SK-N-SH (cell line): Measurements from ENCODE around the gene ZNF814. TPM values are rescaled to one million over a fixed set of nuclear protein-coding genes. Genes with fewer than 3 reads are reported as not detected.

ENCODE experiments used
- CTCF ChIA-PET: fragments of 300-600, 350-600 bp; formaldehyde crosslinking; extraction: SDS; loops from one replicate; lab custom pipeline; 2021; lab: Yijun Ruan, JAX
- POLR2A ChIA-PET: fragments of 350-600 bp; sonication (Branson Sonifier 250); formaldehyde crosslinking; extraction: SDS; loops from one replicate; lab custom pipeline; 2020; ENCODE audit warnings: antibody characterized with exemption, inconsistent platforms; lab: Yijun Ruan, JAX
- DNase-seq: peaks from one replicate; pipeline ENCODE4 v3.0.0; 2012
- H2AFZ ChIP-seq: fragments of 200-600 bp; sonication (generic); 2 replicates; pipeline ENCODE4 v1.8.1; 2016; ENCODE audit warnings: antibody characterized with exemption, mild to moderate bottlenecking, low read depth
- H3F3A ChIP-seq: fragments of 200-600 bp; sonication (generic); replicated peaks from 2 replicates; pipeline ENCODE3; 2016; ENCODE audit warnings: antibody characterized with exemption, mild to moderate bottlenecking; ENCODE audit not compliant: insufficient read depth
- H3K27ac ChIP-seq, 2 experiments: fragments of 200-500 bp in 1 of 2; fragments of 200-600 bp in 1 of 2; sonication (Bioruptor generic) in 1 of 2; sonication (generic), shearing (Covaris generic) in 1 of 2; 2 replicates each; pipeline versions ENCODE4 v1.5.1 to v1.6.1; 2014 to 2016; ENCODE audit warnings: low read depth in 2 of 2, inconsistent platforms in 1 of 2, low read length in 1 of 2, mild to moderate bottlenecking in 1 of 2, mixed read lengths in 1 of 2
- H3K27me3 ChIP-seq: fragments of 200-600 bp; sonication (generic), shearing (Covaris generic); 2 replicates; pipeline ENCODE4 v1.6.1; 2016; ENCODE audit warnings: mixed run types; ENCODE audit not compliant: insufficient read depth
- H3K36me3 ChIP-seq, 2 experiments: fragments of 200-500 bp in 1 of 2; fragments of 200-600 bp in 1 of 2; sonication (Bioruptor generic) in 1 of 2; sonication (generic) in 1 of 2; replicated peaks in 1 of 2; 2 replicates each; pipeline versions ENCODE3 to v1.5.1; 2014 to 2016; ENCODE audit warnings: low read length in 1 of 2, mild to moderate bottlenecking in 1 of 2; ENCODE audit not compliant: insufficient read depth in 2 of 2, control insufficient read depth in 1 of 2
- H3K4me1 ChIP-seq, 2 experiments: fragments of 200-500 bp in 1 of 2; fragments of 200-600 bp in 1 of 2; sonication (Bioruptor generic) in 1 of 2; sonication (generic), shearing (Covaris generic) in 1 of 2; 2 replicates each; pipeline versions ENCODE4 v1.5.1 to v1.6.1; 2014 to 2016; ENCODE audit warnings: low read depth in 1 of 2, low read length in 1 of 2, mixed run types in 1 of 2; ENCODE audit not compliant: insufficient read depth in 2 of 2, control insufficient read depth in 1 of 2
- H3K4me2 ChIP-seq: fragments of 200-600 bp; sonication (generic), shearing (Covaris generic); 2 replicates; pipeline ENCODE4 v1.6.1; 2017; ENCODE audit warnings: mixed run types
- H3K4me3 ChIP-seq, 2 experiments: fragments of 200-500 bp in 1 of 2; fragments of 200-600 bp in 1 of 2; sonication (Bioruptor generic) in 1 of 2; sonication (generic), shearing (Covaris generic) in 1 of 2; 2 replicates each; pipeline versions ENCODE4 v1.5.1 to v1.8.1; 2014 to 2016; ENCODE audit warnings: low read depth in 2 of 2, inconsistent platforms in 1 of 2, low read length in 1 of 2, mild to moderate bottlenecking in 1 of 2, mixed read lengths in 1 of 2, moderate library complexity in 1 of 2
- H3K79me2 ChIP-seq: fragments of 200-600 bp; sonication (generic); 2 replicates; pipeline ENCODE4 v1.8.1; 2017; ENCODE audit warnings: mild to moderate bottlenecking; ENCODE audit not compliant: insufficient read depth
- H3K9ac ChIP-seq: fragments of 200-600 bp; sonication (generic); 2 replicates; pipeline ENCODE4 v1.6.1; 2017; ENCODE audit warnings: mixed run types
- H3K9me2 ChIP-seq: fragments of 200-600 bp; sonication (generic); 2 replicates; pipeline ENCODE4 v1.6.1; 2017; ENCODE audit warnings: mixed run types
- H3K9me3 ChIP-seq: fragments of 200-600 bp; sonication (generic); 2 replicates; pipeline ENCODE4 v1.6.1; 2017; ENCODE audit warnings: mixed run types, mild to moderate bottlenecking, moderate library complexity
- H4K20me1 ChIP-seq: fragments of 200-600 bp; sonication (generic); 2 replicates; pipeline ENCODE4 v1.6.1; 2017; ENCODE audit warnings: mild to moderate bottlenecking, mixed run types; ENCODE audit not compliant: insufficient read depth
- CHD2 ChIP-seq: fragments of 150-350 bp; IDR thresholded peaks from 2 replicates; pipeline ENCODE4 v1.6.1; 2018; ENCODE audit warnings: low read length; ENCODE audit not compliant: partially characterized antibody
- CTCF ChIP-seq: fragments of 200-600 bp; sonication (generic); IDR thresholded peaks from 2 replicates; pipeline ENCODE4 v1.6.1; 2017; ENCODE audit warnings: antibody characterized with exemption, mild to moderate bottlenecking, moderate library complexity
- EP300 ChIP-seq, 2 experiments: IDR thresholded peaks; 2 replicates each; pipeline versions ENCODE4 v1.4.0 to v1.6.1; 2012; ENCODE audit warnings: borderline replicate concordance in 1 of 2, low read depth in 1 of 2, low read length in 1 of 2
- FOXJ3 ChIP-seq: sonication (generic); formaldehyde crosslinking; IDR thresholded peaks from 2 replicates; pipeline ENCODE4 v1.5.1; 2020; ENCODE audit warnings: mild to moderate bottlenecking, missing genetic modification reagents
- IRF3 ChIP-seq: fragments of 150-350 bp; IDR thresholded peaks from 2 replicates; pipeline ENCODE4 v1.6.1; 2016; ENCODE audit warnings: mild to moderate bottlenecking, low read depth, low read length
- JUND ChIP-seq: IDR thresholded peaks from 2 replicates; pipeline ENCODE4 v1.4.0; 2012
- MXI1 ChIP-seq: IDR thresholded peaks from 2 replicates; pipeline ENCODE4 v1.6.1; 2012; ENCODE audit warnings: mild to moderate bottlenecking, low read depth, low read length, improper control_type of control experiment
- NFIC ChIP-seq: IDR thresholded peaks from 2 replicates; pipeline ENCODE4 v1.4.0; 2012; ENCODE audit warnings: borderline replicate concordance
- NRF1 ChIP-seq: IDR thresholded peaks from 2 replicates; pipeline ENCODE4 v1.6.1; 2012; ENCODE audit warnings: low read depth, mild to moderate bottlenecking, low read length
- POLR2AphosphoS5 ChIP-seq: IDR thresholded peaks from 2 replicates; pipeline ENCODE4 v1.6.1; 2012; ENCODE audit warnings: low read depth, low read length
- RAD21 ChIP-seq: IDR thresholded peaks from 2 replicates; pipeline ENCODE4 v1.6.1; 2012; ENCODE audit warnings: mild to moderate bottlenecking, low read length
- RXRA ChIP-seq: IDR thresholded peaks from 2 replicates; pipeline ENCODE4 v1.4.0; 2012; ENCODE audit warnings: low read depth, mild to moderate bottlenecking, borderline replicate concordance
- SIN3A ChIP-seq: IDR thresholded peaks from 2 replicates; pipeline ENCODE4 v1.6.1; 2012; ENCODE audit warnings: low read depth, mild to moderate bottlenecking, low read length, moderate library complexity, borderline replicate concordance
- TAF1 ChIP-seq: IDR thresholded peaks from 2 replicates; pipeline ENCODE4 v1.6.1; 2012; ENCODE audit warnings: low read depth, mild to moderate bottlenecking, low read length, moderate library complexity, borderline replicate concordance
- TEAD4 ChIP-seq: IDR thresholded peaks from 2 replicates; pipeline ENCODE4 v1.4.0; 2012; ENCODE audit warnings: mild to moderate bottlenecking, borderline replicate concordance; ENCODE audit not compliant: insufficient read depth
- USF1 ChIP-seq: IDR thresholded peaks from 2 replicates; pipeline ENCODE4 v1.4.0; 2012; ENCODE audit warnings: low read depth, borderline replicate concordance
- YY1 ChIP-seq: IDR thresholded peaks from 2 replicates; pipeline ENCODE4 v1.4.0; 2012; ENCODE audit warnings: low read depth, mild to moderate bottlenecking
- WGBS: methylation state at CpG from one replicate; pipeline ENCODE4 v1.1.6; 2017; ENCODE audit warnings: low lambda C conversion rate; 5-methylcytosine and 5-hydroxymethylcytosine counted together
- polyA plus RNA-seq, 3 experiments: library from polyadenylated mRNA; depleted of rRNA; stranded (reverse); fragments of >200 nt; gene quantifications; 2 replicates each; pipeline ENCODE4 v1.2.3, GENCODE V29; 2012
- TF ChIP-seq, protein P1 (sequence below): IDR thresholded peaks from 2 replicates; pipeline ENCODE4 v1.4.0; 2012; ENCODE audit warnings: low read depth
- TF ChIP-seq, protein P2 (sequence below): IDR thresholded peaks from 2 replicates; pipeline ENCODE4 v1.6.1; 2012; ENCODE audit warnings: mild to moderate bottlenecking, low read depth, low read length, moderate library complexity

ZNF814 gene
- polyA plus RNA-seq, 1 of the 3 experiments (the other 2 are of a cell fraction): 4.3 TPM

DNA sequence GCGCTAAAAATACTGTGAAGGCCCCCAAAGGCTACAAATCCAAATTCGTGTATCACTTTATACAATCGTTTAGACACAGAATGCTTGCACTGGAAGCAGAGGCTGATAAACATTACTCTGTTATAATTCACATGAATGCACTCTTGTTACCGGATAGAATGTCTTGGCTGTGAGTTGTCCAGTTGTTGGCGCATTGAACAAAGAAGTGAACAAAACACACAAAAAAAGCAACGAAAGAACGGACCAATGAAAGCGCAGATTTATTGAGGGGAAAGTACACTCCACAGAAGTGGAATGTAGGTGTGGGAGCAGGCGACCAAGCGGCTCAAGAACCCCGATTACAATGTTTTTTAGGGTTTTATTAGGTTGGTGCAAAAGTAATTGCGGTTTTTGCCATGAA, 46.9 kb upstream of the ZNF814 start:
- H2AFZ ChIP-seq: no peak overlapping the region
- peaks cover 5% of the 10 kb centered on the region; the same call in 1 of the 2 replicates for H3K79me2 ChIP-seq
- H3K4me3 ChIP-seq: no peak overlapping the region
- POLR2A ChIA-PET: no interaction called here
- no peak for DNase-seq
- no peaks in the 10 kb centered on the region for H3K9me2 ChIP-seq
- WGBS: 79% methylated on average over 12 of the region's 12 CpGs
- H3K27me3 ChIP-seq: no peaks in the 10 kb centered on the region
- no peaks in the 10 kb centered on the region for H3F3A ChIP-seq
- CTCF ChIA-PET: no interaction called here
- peaks cover 2 to 27% of the 10 kb centered on the region in 2 experiments for H3K36me3 ChIP-seq
- no peaks in the 10 kb centered on the region for H3K9me3 ChIP-seq
- TF ChIP-seq, protein P1, sequence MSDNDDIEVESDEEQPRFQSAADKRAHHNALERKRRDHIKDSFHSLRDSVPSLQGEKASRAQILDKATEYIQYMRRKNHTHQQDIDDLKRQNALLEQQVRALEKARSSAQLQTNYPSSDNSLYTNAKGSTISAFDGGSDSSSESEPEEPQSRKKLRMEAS: no peak
- TF ChIP-seq YY1: no peak
- no peak for TF ChIP-seq MXI1
- TF ChIP-seq TAF1: no peak
- TF ChIP-seq SIN3A: no peak
- no peak for TF ChIP-seq USF1
- TF ChIP-seq, all 33 proteins: peak for 0
- Histone ChIP-seq H3K27ac (no peak overlapping the region), H4K20me1 (no peaks in the 10 kb centered on the region), H3K4me1 (no peaks in the 10 kb centered on the region), H3K9ac (no peak overlapping the region), H3K4me2 (no peak overlapping the region)

DNA sequence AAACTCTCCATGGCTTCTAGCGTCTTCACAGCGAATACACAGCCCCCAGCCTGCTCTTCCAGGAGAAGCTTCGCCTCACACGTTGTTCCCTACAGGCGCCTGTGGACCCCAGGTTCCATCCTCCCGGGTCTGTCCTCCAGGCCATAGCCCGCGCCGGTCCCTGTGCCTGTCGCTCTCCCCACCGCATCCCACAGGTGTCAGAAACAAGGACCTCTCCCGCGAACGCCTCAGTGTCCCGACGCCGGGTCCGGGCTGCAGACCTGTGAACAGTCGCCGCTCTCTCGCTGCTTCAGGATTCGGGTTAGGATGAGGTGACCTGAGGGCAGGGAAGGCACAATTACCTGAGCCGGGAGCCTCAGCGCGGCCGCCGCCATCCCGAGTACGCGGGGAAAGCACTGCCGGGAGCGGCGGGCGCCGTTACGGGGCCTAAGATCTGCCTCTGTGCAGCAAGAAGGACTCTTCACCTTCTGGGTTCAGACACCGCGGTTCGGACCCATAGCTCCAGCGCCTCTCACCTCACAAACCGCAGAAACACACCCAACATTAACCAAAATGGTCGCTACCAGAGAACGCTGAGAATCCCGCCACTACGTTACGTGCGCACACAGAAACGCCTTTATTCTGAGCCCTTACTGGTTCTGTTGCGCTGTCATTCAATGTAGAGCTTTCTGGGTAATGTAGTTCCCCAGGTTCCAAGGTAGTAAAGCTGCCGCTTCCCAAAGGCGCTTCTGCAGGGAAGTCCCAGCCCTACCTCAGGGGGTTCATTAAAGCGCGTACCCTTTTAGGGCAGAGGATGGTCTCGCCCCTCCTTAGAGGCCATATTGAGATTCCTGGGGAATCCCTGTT, 46.2 kb upstream of the ZNF814 start, which contains the start of gene ZNF418:
Gene ZNF418 (minus strand): TSS at position 583 of the 846 bp plus-strand sequence. CDS start 1,580 bp downstream, outside the sequence.
- Histone ChIP-seq H3K4me3 (no peak within 1 kb of the TSS), H3K36me3 (peaks cover 0 to 22% of the 10 kb centered on the region in 2 experiments), H3K4me2 (no peak within 1 kb of the TSS), H3K27me3 (no peaks in the 10 kb centered on the region), H2AFZ (no peak within 1 kb of the TSS), H3K79me2 (peaks cover 5% of the 10 kb centered on the region; the same call in 1 of the 2 replicates), H4K20me1 (no peaks in the 10 kb centered on the region), H3K9me3 (no peaks in the 10 kb centered on the region), H3K27ac (no peak within 1 kb of the TSS), H3K9ac (no peak within 1 kb of the TSS), H3K4me1 (no peaks in the 10 kb centered on the region), H3K9me2 (no peaks in the 10 kb centered on the region), H3F3A (no peaks in the 10 kb centered on the region)
- WGBS: 62% methylated on average over 51 of the region's 54 CpGs
- POLR2A ChIA-PET: no interaction called here
- CTCF ChIA-PET: no interaction called here
- TF ChIP-seq POLR2AphosphoS5 (no peak), EP300 (IDR thresholded peaks at IDR 0.05; ENCODE audit: borderline replicate concordance in 1 of 2, low read depth in 1 of 2, low read length in 1 of 2) (no peak), RAD21 (no peak), NRF1 (no peak), CTCF (no peak), SIN3A (no peak), RXRA (no peak), JUND (no peak), CHD2 (no peak), MXI1 (no peak), FOXJ3 (CRISPR knock-in tag) (no peak), IRF3 (no peak), TEAD4 (no peak), NFIC (no peak)
- TF ChIP-seq, protein P2, sequence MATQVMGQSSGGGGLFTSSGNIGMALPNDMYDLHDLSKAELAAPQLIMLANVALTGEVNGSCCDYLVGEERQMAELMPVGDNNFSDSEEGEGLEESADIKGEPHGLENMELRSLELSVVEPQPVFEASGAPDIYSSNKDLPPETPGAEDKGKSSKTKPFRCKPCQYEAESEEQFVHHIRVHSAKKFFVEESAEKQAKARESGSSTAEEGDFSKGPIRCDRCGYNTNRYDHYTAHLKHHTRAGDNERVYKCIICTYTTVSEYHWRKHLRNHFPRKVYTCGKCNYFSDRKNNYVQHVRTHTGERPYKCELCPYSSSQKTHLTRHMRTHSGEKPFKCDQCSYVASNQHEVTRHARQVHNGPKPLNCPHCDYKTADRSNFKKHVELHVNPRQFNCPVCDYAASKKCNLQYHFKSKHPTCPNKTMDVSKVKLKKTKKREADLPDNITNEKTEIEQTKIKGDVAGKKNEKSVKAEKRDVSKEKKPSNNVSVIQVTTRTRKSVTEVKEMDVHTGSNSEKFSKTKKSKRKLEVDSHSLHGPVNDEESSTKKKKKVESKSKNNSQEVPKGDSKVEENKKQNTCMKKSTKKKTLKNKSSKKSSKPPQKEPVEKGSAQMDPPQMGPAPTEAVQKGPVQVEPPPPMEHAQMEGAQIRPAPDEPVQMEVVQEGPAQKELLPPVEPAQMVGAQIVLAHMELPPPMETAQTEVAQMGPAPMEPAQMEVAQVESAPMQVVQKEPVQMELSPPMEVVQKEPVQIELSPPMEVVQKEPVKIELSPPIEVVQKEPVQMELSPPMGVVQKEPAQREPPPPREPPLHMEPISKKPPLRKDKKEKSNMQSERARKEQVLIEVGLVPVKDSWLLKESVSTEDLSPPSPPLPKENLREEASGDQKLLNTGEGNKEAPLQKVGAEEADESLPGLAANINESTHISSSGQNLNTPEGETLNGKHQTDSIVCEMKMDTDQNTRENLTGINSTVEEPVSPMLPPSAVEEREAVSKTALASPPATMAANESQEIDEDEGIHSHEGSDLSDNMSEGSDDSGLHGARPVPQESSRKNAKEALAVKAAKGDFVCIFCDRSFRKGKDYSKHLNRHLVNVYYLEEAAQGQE: no peak
- DNase-seq: no peak
